HG03060 (cell line): Measurements from ENCODE around the gene CDK14.

ENCODE experiments used
- ATAC-seq: cut with Tn5 transposase; IDR thresholded peaks from one replicate; pipeline ENCODE4 v1.9.1; 2021; ENCODE audit warnings: low read depth, moderate number of reproducible peaks; ENCODE audit not compliant: unreplicated experiment

Gene CDK14

GRCh38 chr7:91066627-91067026 is 470.5 kb downstream of the CDK14 start:
- no peak for ATAC-seq

- no peak for ATAC-seq
Measured at GRCh38 chr7:91067242-91067641, 471.1 kb downstream of the CDK14 start.

GRCh38 chr7:91068136-91068795 is 472.1 kb downstream of the CDK14 start:
- ATAC-seq: no peak

- no peak for ATAC-seq
Measured at GRCh38 chr7:91069146-91069545, 473.0 kb downstream of the CDK14 start.

GRCh38 chr7:91079487-91079886 is 483.4 kb downstream of the CDK14 start:
- no peak for ATAC-seq

- no peak for ATAC-seq
Measured at GRCh38 chr7:91080351-91080750, 484.2 kb downstream of the CDK14 start.

- no peak for ATAC-seq
Measured at GRCh38 chr7:91082038-91082437, 485.9 kb downstream of the CDK14 start.

GRCh38 chr7:91082852-91083495 is 486.9 kb downstream of the CDK14 start:
- ATAC-seq: no peak

- no peak for ATAC-seq
Measured at GRCh38 chr7:91083855-91084644, 487.9 kb downstream of the CDK14 start.

- no peak for ATAC-seq
Measured at GRCh38 chr7:91085175-91085574, 489.1 kb downstream of the CDK14 start.

- no peak for ATAC-seq
Measured at GRCh38 chr7:91086200-91086599, 490.1 kb downstream of the CDK14 start.

GRCh38 chr7:91088156-91088555 is 492.0 kb downstream of the CDK14 start:
- no peak for ATAC-seq

- ATAC-seq: no peak
Measured at GRCh38 chr7:91088691-91089090, 492.6 kb downstream of the CDK14 start.

GRCh38 chr7:91089382-91089963 is 493.4 kb downstream of the CDK14 start:
- no peak for ATAC-seq

- no peak for ATAC-seq
Measured at GRCh38 chr7:91090684-91091083, 494.6 kb downstream of the CDK14 start.

- no peak for ATAC-seq
Measured at GRCh38 chr7:91091631-91092030, 495.5 kb downstream of the CDK14 start.

- ATAC-seq: no peak
Measured at GRCh38 chr7:91093181-91093580, 497.1 kb downstream of the CDK14 start.

GRCh38 chr7:91098566-91098965 is 502.4 kb downstream of the CDK14 start:
- ATAC-seq: no peak

- no peak for ATAC-seq
Measured at GRCh38 chr7:91103363-91103762, 507.2 kb downstream of the CDK14 start.

- ATAC-seq: no peak
Measured at GRCh38 chr7:91107460-91107859, 511.3 kb downstream of the CDK14 start.

- ATAC-seq: no peak
Measured at GRCh38 chr7:91109200-91109599, 513.1 kb downstream of the CDK14 start.
